T-helper 1 cell treated with Interleukin-12 subunit alpha and Interleukin-12 subunit beta and Interleukin-4 antibody, amounts not matched to agents 30 ng/mL and 1 ng/mL, for 36 hours (primary cell): ENCODE data around the gene NKIRAS2. TPM values are rescaled to one million over a fixed set of nuclear protein-coding genes. Genes with fewer than 3 reads are reported as not detected.

Source experiments
- intact Hi-C: fragments of 100-400 bp; cut with micrococcal nuclease; formaldehyde crosslinking; loops from one replicate; pipeline ENCODE4 v1.15.1; 2024
- total RNA-seq: library from RNA; stranded (reverse); gene quantifications from 2 replicates; pipeline ENCODE4 v1.2.3, GENCODE V29; 2022

Gene NKIRAS2
- 29.1 and 29.4 TPM in 2 replicates for total RNA-seq

DNA sequence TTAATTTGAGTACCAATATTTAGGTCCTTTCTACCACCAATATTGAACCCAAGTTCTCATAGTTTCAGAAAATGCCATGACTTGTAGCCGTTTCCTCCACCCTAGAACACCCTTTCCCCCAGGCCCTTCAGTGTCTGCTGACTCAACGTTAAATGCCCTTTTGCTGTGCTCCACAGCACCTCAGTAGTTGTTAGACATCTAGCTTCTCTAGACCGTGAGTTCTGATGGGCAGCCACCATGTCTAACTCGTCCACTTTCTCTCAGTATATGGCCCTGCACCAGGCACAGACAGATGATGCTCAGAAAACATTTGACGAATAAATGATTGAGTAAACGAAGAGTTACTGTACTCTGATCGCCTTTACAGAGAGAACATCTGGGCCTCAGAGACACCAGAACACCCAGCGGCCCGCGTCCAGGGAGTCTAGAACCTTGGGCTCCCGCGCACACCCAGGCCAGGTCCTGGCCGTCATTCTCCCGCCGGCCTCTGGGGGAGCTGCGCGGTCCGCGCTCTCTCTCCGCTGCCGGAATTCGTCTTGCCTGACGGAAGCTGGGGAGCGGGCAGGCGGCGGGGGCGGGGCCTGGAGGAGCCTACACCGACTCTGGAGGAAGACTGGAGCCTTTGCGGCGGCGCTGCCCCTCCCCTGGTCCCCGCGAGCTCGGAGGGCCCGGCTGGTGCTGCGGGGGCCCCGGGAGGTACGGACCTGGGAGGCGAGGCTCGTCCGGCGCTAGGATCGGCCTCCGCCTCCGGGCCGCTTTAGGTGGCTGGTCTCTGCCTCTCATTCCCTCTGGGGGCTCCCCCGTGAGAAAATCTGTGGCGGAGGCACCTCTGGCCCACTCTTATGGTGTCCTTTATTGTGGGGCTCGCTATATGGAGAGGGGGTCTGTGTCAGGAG lies at the start of gene NKIRAS2:
Gene NKIRAS2 (plus strand): TSS at position 582 of the 896 bp plus-strand sequence. CDS start 1,488 bp downstream, outside the sequence.
- intact Hi-C loops: loop anchor here (1.0 to 5.0 kb wide), 3 partner anchors 93 to 268 kb away; partner anchors contain the start of genes DHX58 and STAT5A

DNA sequence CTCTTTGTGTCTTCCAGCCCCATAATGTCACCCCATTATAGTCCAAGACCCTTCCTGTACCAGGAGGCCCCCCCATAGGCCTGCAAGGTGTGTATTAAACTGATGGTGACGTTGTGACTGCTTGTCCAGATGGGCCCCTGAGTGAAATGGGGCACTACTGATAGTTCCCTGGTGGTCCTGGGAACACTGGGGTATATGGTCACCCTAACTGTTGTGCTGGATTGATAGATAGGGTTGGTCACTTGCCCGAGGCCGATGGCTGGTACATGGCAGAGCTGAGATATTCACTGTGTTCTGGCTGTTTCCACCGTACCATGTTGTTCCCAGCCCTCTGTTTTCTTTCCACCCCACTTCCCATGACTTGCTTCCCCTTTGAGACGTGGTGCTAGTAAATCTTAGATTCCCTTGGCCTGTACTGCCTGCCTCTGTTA lies 49.0 kb upstream of the NKIRAS2 start:
- intact Hi-C loops: no loop called here

DNA sequence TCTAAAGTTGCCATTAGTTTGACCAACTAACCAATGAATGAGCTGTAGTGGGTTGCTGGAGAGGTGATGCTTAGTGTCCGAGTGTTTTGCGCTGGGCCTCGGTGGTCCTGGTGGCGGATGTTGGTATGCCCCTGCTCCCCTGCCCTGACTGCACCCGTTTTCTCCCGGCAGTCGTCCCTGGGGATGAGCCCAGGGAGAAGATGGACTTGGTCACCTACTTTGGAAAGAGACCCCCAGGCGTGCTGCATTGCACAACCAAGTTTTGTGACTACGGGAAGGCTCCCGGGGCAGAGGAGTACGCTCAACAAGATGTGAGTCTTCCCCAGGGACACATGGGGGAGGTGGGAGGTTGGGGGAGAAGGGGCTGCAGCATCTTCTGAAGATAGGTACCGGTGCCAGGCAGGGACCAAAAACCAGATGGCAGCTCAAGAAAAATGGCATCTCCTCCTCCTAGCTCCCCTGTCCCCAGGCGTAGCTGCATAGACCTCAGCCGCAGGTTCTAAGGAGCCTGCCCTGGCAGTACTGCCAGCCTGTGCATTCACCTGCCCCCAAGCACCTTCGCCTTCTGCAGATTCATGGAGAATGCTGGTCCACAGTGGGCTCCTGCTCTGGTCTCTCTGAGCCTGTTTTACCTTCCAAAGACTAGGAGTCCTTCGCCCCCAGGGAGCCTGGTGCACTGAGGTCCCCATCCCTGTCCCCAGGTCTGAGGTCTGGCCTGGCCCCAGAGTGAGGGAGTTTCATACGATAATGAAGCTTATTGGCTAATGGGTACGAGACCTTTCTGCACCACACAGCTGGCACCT lies 48.0 kb upstream of the NKIRAS2 start:
- intact Hi-C loops: no loop called here

DNA sequence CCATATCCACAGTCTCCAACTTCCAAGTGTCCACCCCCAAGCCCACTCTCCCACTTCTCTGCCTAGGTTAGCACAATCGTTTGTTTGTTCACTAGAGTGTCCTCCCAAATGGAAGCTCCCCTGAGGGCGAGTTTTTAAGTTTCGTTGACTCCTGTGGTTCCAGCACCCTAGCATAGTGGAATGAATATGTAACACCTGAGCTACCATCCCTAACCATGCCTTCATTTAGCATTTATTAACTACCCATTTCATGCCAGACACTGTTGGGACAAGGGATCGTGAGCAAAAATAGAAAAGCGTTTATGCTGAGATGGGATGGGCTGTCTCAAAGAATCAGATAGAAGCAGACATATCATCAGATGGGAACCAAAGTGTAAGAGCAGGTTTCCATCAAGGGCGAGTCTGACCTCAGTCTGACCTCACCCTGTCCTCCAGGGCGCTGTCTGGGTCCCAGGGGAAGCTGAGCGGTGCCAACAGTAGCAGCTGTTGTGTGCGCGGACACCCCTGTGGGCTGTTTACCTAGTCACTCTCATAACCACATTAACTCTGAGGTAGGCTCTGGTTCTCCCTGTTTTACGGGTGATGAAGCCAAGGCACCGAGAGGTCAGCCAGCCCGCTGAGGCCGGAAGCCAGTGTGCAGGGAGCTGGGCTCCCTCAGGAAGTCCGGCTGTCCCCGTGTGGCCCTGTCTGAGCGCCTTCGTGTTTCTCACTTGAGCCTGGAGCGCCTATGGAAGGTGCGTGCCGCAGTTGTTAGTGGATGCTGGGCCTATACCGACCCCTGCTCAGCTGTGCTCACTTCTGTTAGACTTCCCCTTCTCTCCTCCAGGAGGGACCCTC lies 47.1 kb upstream of the NKIRAS2 start:
- intact Hi-C loops: no loop called here

DNA sequence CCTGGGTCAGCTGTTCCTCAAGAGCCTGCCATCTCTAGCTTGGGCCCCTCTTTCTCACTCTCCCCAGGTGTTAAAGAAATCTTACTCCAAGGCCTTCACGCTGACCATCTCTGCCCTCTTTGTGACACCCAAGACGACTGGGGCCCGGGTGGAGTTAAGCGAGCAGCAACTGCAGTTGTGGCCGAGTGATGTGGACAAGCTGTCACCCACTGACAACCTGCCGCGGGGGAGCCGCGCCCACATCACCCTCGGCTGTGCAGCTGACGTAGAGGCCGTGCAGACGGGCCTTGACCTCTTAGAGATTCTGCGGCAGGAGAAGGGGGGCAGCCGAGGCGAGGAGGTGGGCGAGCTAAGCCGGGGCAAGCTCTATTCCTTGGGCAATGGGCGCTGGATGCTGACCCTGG lies 46.5 kb upstream of the NKIRAS2 start:
- intact Hi-C loops: no loop called here

DNA sequence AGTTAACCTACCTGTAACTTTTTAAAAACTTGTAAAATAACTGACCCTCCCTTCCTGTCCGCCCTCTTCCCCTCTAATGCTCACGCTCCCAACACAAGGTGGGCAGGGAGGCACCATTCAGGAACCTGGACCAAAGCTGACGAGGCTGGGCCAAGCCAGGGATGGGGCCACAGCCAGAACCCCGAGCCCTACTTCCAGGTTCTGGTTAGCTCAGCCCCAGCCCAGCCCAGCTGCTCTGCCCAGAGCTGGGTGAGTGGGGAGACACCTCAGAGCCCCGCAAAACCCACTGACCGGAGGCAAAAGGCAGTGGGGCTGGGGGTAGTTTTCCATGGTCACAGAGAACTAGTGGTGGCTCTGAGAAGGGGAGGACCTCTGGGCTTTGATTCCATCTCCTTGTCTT lies 45.9 kb upstream of the NKIRAS2 start:
- intact Hi-C loops: no loop called here

DNA sequence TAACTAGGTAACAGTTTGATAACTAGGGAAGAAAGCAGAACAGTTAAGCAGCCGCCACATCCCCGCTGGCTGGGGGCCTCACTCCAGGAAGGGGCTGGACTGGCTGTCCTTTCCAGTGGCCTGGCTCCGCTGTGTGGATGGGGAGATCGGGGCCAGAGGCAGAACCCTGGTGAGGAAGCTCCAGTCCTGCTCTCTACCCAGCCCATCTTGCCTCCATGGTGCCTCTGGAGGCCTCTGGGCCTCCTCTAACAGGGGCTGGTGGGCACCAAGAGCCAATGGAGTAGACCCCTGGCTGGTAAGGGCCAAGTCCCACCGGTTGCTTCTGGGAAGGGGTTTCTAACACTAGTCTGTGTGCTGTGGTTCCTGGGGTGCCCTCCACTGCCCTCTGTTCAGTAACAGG lies 45.2 kb upstream of the NKIRAS2 start:
- intact Hi-C loops: no loop called here

DNA sequence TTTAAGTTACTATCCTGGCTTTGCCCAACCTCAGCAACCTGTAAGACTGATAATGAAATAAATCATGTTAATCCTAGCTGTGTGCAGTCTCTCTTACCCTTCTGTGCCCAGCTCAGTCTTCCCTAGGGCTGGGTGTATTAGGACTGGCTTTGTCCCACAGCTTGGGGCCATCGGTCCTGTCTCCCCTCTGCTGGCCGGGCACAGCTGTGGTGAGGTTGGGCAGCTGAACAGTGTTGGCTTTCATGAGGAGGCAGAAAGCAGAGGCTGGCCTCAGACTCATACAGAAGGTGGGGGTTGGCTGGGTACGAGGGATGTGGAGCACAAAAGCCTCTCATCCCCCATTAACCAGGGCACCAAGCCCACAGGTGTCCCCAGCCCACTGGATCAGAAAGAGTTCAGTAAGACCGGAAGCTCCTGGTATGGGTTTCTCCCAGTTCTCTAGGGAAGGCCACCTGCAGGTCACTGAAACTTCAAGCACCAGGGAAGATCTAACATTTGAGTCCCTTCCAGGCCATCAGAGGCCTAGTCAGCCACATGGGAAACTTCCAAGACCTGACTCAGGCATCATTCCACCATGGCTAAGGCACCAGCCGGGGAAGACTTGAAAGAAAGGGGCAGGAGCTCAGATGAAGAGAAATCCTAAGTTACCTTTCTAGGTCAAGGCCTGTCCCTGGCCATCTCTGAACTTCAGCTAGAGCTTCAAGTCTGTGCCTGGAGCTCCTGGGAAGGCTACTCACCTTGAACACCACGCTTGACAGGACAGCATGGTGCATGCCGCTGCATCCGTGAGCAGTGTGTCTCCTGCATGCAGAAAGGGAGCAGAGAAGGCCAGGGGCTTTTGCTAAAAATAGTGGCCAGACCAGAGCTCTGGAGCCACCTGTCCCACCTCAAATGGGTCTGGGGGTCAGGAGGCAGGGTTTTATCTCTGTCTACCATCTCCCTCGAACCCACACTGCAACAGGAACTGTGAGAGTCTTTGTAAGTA lies 44.5 kb upstream of the NKIRAS2 start:
- intact Hi-C loops: no loop called here

DNA sequence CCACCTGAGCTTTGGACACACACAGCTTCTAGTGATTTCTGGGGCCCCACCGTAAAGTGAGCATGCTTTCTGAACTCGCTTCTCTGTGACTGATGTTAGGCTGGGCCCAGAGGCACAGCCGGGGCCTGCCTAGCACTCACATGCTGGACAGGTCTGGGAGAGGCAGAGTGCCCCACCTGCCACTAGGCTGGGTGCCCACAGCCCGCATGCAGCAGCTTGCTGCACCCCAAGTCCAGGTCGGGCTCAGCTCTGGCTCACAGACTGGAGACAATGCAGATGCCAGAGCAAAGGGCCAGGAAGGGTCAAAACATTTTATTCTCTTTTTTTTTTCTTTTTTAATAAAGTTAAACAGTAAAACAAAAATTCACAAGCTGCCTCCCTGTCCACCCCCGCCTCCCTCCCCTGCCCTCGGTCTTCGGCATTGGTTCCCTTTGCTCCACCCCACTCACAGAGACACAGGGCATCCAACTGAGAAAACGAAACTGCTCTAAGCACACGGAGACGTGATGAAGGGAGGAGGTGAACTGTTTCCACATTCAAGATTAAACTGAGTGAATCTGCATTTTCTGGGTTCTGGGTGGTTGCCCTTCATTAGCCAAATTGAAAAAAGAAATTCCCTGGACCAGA lies 43.6 kb upstream of the NKIRAS2 start:
- intact Hi-C loops: no loop called here

DNA sequence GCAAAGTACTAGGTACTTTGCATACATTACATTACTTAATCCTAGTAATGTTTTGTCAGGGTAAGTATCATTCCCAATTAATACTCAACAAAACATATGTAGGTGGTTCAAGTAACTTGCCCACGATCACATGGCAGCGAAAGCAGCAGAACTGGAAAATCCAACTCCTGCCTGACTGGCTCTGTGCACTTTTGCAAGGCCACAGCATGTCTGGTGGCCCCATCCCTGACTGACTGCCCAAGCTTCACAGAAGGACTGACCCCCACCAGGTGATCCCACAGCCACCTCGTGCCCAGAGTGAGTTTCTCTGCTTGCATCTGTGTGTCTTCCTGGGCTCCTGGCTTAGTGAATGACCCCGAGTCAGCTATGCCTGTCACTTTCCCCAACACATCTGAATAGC lies 41.9 kb upstream of the NKIRAS2 start:
- intact Hi-C loops: no loop called here

DNA sequence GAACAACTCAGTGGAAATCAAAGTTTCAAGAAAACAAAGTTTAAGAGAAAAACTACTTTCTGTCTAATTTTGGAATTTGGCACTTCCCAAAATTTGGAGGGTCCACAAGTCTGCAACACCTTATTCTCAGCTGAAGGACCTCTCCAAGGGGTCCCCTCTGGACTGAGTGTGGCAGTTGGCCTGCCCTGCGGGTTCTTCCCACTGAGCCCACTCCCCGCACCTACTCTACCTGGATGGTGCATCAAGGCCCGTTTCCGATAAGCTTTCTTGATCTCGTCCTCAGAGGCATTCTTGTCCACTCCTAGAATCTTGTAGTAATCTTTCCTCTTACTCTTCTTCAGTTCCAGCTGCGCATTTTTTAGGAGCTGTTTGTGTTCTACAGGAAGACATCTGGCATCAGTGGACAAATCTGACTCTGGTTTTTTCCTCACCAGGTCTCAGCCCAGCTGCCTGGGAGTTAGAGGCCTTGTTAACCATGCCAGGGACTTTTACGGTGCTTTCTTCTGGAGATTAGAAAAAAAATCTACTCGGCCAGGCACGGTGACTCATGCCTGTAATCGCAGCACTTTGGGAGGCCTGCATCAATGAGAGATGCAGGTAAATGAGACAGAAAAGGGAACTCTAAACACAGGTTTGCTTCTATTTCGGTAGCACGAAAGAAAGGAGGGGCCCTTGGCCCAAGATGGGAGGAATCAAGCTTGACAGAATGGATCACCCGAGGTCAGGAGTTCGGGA lies 37.7 kb upstream of the NKIRAS2 start:
- intact Hi-C loops: no loop called here

DNA sequence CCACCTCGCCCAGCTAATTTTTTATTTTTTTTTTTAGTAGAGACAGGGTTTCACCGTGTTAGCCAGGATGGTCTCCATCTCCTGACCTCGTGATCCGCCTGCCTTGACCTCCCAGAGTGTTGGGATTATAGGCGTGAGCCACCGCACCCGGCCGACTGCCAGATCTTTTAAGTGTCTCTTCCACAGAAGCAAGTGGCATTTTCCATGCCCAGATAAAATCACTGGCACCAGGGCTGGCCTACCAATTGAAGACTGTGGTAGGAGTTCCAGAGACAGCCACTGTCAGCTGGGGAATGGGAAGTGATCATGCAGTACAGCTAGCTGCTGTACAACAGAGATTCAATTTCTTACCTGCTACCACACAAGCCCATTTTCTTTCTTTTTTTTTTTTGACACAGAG lies 35.4 kb upstream of the NKIRAS2 start:
- intact Hi-C loops: no loop called here

DNA sequence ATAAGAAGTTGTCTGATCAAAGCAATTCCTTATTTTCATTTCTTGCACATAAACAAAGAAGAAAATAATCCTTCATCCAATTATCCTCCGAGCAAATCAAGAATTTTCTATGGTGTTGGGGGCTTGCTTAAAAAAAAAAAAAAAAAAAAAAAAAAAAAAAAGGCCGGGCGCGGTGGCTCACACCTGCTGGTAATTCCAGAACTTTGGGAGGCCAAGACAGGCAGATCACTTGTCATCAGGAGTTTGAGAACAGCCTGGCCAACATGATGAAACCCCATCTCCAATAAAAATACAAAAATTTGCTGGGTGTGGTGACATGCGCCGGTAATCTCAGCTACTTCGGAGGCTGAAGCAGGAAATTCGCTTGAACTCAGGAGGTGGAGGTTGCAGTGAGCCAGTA lies 34.0 kb upstream of the NKIRAS2 start:
- intact Hi-C loops: no loop called here

DNA sequence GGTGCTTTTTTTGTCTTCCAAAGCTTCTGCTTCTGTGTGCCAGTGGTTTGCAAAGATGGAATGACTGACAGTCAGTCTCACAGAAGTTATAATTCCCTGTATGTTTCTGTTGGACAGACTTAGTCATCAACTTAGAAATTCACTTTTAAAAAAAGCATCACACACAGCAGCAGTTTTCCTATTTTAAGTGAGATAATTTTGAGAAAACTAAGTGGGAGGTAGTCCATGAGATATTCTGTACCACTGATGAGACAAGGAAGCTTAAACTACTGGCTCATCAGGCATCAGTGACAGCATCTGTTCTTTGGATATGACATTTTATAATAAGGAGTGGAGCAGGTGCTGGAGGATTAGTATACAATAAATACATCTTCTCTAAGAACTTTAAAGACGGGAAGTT lies 33.3 kb upstream of the NKIRAS2 start:
- intact Hi-C loops: no loop called here

DNA sequence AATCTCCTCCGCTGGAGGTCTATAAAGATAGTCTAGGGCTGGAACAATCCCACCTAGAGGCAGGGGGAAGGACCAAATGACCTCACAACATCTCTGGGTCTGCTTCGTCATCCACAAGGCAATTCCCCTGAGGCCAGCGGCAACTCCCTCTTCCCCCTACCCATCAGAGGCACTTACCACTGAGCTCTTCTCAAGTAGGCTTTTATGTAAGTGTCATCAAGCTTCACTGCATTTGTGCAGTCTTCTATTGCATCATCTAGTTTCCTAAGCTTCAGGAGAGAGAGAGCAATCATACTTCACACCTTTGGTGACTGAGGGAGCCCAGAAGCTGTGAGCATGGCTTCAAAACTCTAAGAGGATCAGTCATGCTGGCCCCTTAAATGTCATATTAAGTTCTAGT lies 32.2 kb upstream of the NKIRAS2 start:
- intact Hi-C loops: no loop called here

DNA sequence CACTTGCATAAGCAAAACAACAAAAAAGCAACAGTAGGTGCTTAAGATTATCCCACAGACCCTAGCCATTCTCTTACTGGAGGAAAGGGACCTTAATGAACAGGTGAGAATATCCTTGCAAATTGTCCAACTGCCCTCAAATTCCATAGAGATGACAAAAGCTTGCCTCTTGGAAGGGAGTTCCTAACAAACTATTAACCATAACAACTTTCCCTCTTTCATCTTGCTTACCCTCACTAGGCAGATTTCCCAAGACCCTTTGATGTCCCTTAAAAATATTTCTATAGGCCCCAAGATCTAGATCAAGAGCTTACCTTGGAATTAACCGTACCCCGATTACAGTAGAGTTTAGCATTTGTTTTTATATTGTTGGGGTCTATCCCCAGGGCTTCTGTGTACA lies 31.5 kb upstream of the NKIRAS2 start:
- intact Hi-C loops: no loop called here

DNA sequence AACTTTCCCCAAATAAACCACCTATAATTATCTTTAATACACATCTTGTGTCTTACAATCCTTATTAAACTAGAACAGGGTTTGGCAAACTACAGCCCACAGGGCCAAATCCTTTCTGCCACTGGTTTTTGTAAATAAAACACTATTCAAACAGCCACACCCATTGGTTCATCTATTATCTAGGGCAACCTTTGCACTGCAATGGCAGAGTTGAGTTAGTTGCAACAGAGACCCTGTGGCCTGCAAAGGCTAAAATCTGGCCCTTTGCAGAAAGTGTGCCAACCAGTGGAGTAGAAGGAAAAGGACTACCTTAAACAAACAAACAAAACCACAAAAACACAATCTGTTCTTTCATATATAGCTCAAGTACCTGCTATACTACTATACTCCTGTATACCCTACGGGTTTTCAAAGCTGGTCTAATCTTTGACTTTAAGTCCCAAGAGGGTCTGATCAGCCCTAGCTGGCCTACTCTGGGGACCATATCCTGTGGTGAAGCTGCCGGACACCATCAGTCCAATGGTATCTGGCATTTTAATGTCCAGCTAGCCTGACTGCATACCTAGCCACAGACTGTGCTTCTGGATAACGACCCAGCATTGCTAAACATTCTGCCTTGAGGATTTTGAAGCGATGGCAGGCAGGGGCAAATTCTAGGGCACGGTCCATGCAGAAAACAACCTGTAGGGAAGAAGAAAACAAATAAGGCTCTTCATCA lies 30.0 kb upstream of the NKIRAS2 start:
- intact Hi-C loops: no loop called here

DNA sequence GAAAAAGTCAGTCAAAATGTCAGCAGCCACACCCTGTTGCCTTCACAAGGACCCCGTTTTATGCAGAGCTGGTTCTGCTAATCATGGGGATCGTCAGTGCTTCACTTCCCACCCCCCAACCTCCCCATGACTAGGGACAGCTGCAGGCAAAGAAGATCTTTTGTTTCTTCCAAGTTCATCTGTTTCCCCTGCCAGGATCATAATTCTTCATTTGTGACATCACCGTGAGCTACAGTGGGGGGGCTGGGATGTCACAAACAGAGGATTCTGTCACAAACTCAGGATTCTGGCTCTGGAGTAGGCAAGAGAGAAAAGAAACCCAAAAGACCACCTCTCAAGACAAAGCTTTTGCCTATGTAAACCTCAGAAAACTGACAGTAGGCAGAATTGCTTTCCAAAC lies 27.3 kb upstream of the NKIRAS2 start:
- intact Hi-C loops: no loop called here

DNA sequence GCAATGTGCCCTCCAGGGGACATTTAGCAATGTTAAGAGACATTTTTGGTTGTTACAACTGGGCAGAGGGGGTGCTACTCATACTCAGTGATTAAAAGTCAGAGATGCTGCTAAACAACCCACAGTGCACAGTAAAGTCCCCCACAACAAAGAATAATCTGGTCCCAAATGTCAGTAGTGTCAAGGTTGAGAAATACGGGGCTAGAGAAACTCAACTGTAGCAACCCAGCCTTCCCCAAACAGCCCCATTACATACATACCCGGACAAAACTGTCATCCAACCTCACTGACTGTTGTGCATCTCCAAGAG lies 23.1 kb upstream of the NKIRAS2 start:
- intact Hi-C loops: no loop called here
